Panc1 (cell line): ENCODE measurements around the gene PIGW. TPM values are rescaled to one million over a fixed set of nuclear protein-coding genes. Genes with fewer than 3 reads are reported as not detected.

Experiments
- ATAC-seq: fragments of 200-7000 bp; cut with Tn5 transposase; 2 replicates; pipeline ENCODE4 v1.9.1; 2020; ENCODE audit warnings: mild to moderate bottlenecking, moderate library complexity
- BruUV-seq: library from RNA; stranded (reverse); fragments of 400-500 nt; replicated peaks from 2 replicates; lab custom pipeline; 2021; lab: Mats Ljungman, UMichigan
- CTCF ChIA-PET: fragments of 300-600 bp; sonication (Branson Sonifier 250); formaldehyde crosslinking; loops from one replicate; lab custom pipeline; 2022; ENCODE audit warnings: antibody characterized with exemption; lab: Charles Lee
- POLR2A ChIA-PET: fragments of 300-600 bp; sonication (Branson Sonifier 250); formaldehyde crosslinking; loops from one replicate; lab custom pipeline; 2022; ENCODE audit warnings: antibody characterized with exemption; lab: Charles Lee
- DNase-seq: peaks from one replicate; pipeline ENCODE4 v3.0.0-alpha.2; 2010; ENCODE audit warnings: low read depth, low spot score
- H3K27ac ChIP-seq: 2 replicates; pipeline ENCODE4 v1.5.1; 2011; ENCODE audit warnings: mild to moderate bottlenecking, low read length, inconsistent platforms
- H3K27me3 ChIP-seq: fragments of 200-500 bp; sonication (Bioruptor generic); 2 replicates; pipeline ENCODE4 v1.6.0; 2014; ENCODE audit warnings: low read length, inconsistent platforms; ENCODE audit not compliant: control insufficient read depth, insufficient read depth
- H3K36me3 ChIP-seq: fragments of 200-500 bp; sonication (Bioruptor generic); 2 replicates; pipeline ENCODE4 v1.5.1; 2014; ENCODE audit warnings: inconsistent platforms, mild to moderate bottlenecking, low read length, moderate library complexity; ENCODE audit not compliant: control insufficient read depth, insufficient read depth
- H3K4me1 ChIP-seq: 2 replicates; pipeline ENCODE4 v1.5.1; 2011; ENCODE audit warnings: inconsistent platforms, mild to moderate bottlenecking, low read length, moderate library complexity; ENCODE audit not compliant: control insufficient read depth, insufficient read depth
- H3K4me3 ChIP-seq, 2 experiments: 2 replicates each; pipeline ENCODE4 v1.5.1; 2011 to 2012; ENCODE audit warnings: low read depth in 2 of 2, low read length in 2 of 2, mild to moderate bottlenecking in 2 of 2, inconsistent platforms in 1 of 2, moderate library complexity in 1 of 2
- H3K9me3 ChIP-seq: fragments of 200-500 bp; sonication (Bioruptor generic); 2 replicates; pipeline ENCODE4 v1.5.1; 2014; ENCODE audit warnings: low read depth, mild to moderate bottlenecking, inconsistent platforms, low read length, moderate library complexity; ENCODE audit not compliant: control insufficient read depth, insufficient read depth
- POLR2AphosphoS5 ChIP-seq: IDR thresholded peaks from 2 replicates; pipeline ENCODE4 v1.6.1; 2012; ENCODE audit warnings: mild to moderate bottlenecking, low read depth, low read length, moderate library complexity
- SIN3A ChIP-seq: IDR thresholded peaks from 2 replicates; pipeline ENCODE4 v1.6.1; 2012; ENCODE audit warnings: low read depth, mild to moderate bottlenecking, low read length, moderate library complexity, borderline replicate concordance; ENCODE audit not compliant: insufficient read depth
- TCF7L2 ChIP-seq: IDR thresholded peaks from 2 replicates; pipeline ENCODE4 v1.6.1; 2011; ENCODE audit warnings: mild to moderate bottlenecking, low read depth, low read length, inconsistent platforms
- in situ Hi-C: cut with HindIII; loops from 2 replicates; pipeline ENCODE4 v1.10.0; 2016; ENCODE audit warnings: low sequenced_read_pairs, low pct_unique_long_range_greater_than_20kb
- intact Hi-C: fragments of 100-400 bp; cut with micrococcal nuclease; formaldehyde crosslinking; loops from one replicate; pipeline ENCODE4 v1.10.0; 2022; ENCODE audit not compliant: unreplicated experiment
- total RNA-seq: library from RNA; stranded (reverse); gene quantifications from one replicate; pipeline ENCODE4 v1.2.1, GENCODE V29; 2021; ENCODE audit not compliant: unreplicated experiment
- TF ChIP-seq, protein P1 (sequence below): fragments of 450-650 bp; IDR thresholded peaks from 2 replicates; pipeline ENCODE4 v1.5.1; 2017; ENCODE audit warnings: mild to moderate bottlenecking
- TF ChIP-seq, protein P2 (sequence below), 2 experiments: IDR thresholded peaks; 2 replicates each; pipeline ENCODE4 v1.6.1; 2011 to 2012; ENCODE audit warnings: low read depth in 2 of 2, control low read depth in 1 of 2, low read length in 1 of 2, mild to moderate bottlenecking in 1 of 2, moderate library complexity in 1 of 2; ENCODE audit not compliant: insufficient read depth in 1 of 2

PIGW gene
- total RNA-seq, 1 experiment from 2014 or later = 16.2 TPM

DNA sequence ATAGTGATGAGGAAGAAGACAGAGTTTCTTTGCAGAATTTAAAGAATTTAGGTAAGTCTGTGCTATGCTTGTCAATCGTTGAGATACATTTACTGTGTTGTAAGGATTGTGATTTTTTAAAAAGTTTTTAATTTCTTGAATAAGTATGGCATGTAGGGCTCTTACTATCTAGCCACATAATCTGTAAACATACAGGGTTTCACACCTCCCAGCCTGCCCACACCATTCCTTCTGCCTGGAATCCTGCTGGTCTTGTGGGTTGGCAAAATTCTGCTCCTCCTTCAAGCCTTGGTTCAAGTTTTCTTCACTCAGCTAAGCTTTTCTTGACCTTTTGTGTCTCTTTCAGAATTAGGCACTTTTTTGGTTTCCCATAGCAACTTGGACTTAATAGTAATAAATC lies 40.8 kb upstream of the PIGW start:
- no peaks in the 10 kb centered on the region for H3K9me3 ChIP-seq
- no peak overlapping the region for H3K27ac ChIP-seq
- CTCF ChIA-PET = no interaction called here
- POLR2A ChIA-PET = no interaction called here
- H3K27me3 ChIP-seq = no peaks in the 10 kb centered on the region
- no peak for DNase-seq
- no peak for TF ChIP-seq TCF7L2
- TF ChIP-seq, protein P1, sequence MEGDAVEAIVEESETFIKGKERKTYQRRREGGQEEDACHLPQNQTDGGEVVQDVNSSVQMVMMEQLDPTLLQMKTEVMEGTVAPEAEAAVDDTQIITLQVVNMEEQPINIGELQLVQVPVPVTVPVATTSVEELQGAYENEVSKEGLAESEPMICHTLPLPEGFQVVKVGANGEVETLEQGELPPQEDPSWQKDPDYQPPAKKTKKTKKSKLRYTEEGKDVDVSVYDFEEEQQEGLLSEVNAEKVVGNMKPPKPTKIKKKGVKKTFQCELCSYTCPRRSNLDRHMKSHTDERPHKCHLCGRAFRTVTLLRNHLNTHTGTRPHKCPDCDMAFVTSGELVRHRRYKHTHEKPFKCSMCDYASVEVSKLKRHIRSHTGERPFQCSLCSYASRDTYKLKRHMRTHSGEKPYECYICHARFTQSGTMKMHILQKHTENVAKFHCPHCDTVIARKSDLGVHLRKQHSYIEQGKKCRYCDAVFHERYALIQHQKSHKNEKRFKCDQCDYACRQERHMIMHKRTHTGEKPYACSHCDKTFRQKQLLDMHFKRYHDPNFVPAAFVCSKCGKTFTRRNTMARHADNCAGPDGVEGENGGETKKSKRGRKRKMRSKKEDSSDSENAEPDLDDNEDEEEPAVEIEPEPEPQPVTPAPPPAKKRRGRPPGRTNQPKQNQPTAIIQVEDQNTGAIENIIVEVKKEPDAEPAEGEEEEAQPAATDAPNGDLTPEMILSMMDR = no peak
- ATAC-seq = no peak
- H3K36me3 ChIP-seq = peaks cover 16% of the 10 kb centered on the region
- no TSS peak for BruUV-seq
- in situ Hi-C loops = no loop called here
- H3K4me1 ChIP-seq = no peaks in the 10 kb centered on the region
- intact Hi-C loops = no loop called here
- no peak overlapping the region for H3K4me3 ChIP-seq

DNA sequence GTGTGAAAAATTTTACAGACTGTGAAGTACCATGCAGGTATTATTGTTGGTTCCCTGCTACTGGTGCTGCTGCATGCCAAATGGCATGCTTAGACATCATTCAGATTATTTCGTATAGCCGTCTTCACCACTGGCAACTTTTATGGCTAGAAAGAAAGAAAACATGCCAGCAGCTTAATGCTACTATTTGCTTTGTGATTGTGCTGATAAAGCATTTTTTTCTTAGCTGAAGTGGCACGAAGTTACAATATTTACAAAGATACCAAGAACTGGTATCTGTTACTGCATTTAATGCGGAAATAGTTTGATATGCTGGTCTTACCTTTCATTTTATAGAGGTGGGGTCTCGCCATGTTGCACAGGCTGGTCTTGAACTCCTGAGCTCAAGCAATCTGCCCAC lies 40.1 kb upstream of the PIGW start:
- Histone ChIP-seq H3K36me3 (peaks cover 17% of the 10 kb centered on the region), H3K9me3 (no peaks in the 10 kb centered on the region), H3K27me3 (no peaks in the 10 kb centered on the region), H3K4me1 (no peaks in the 10 kb centered on the region), H3K4me3 (no peak overlapping the region), H3K27ac (no peak overlapping the region)
- intact Hi-C loops (no loop called here), in situ Hi-C loops (no loop called here)
- no TSS peak for BruUV-seq
- DNase-seq (no peak), ATAC-seq (no peak)
- TF ChIP-seq POLR2AphosphoS5 (no peak), TCF7L2 (no peak), SIN3A (no peak)
- TF ChIP-seq, protein P1 = no peak
- TF ChIP-seq, protein P2, sequence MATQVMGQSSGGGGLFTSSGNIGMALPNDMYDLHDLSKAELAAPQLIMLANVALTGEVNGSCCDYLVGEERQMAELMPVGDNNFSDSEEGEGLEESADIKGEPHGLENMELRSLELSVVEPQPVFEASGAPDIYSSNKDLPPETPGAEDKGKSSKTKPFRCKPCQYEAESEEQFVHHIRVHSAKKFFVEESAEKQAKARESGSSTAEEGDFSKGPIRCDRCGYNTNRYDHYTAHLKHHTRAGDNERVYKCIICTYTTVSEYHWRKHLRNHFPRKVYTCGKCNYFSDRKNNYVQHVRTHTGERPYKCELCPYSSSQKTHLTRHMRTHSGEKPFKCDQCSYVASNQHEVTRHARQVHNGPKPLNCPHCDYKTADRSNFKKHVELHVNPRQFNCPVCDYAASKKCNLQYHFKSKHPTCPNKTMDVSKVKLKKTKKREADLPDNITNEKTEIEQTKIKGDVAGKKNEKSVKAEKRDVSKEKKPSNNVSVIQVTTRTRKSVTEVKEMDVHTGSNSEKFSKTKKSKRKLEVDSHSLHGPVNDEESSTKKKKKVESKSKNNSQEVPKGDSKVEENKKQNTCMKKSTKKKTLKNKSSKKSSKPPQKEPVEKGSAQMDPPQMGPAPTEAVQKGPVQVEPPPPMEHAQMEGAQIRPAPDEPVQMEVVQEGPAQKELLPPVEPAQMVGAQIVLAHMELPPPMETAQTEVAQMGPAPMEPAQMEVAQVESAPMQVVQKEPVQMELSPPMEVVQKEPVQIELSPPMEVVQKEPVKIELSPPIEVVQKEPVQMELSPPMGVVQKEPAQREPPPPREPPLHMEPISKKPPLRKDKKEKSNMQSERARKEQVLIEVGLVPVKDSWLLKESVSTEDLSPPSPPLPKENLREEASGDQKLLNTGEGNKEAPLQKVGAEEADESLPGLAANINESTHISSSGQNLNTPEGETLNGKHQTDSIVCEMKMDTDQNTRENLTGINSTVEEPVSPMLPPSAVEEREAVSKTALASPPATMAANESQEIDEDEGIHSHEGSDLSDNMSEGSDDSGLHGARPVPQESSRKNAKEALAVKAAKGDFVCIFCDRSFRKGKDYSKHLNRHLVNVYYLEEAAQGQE (IDR thresholded peaks at IDR 0.05; ENCODE audit: insufficient read depth in 1 of 2, low read depth in 2 of 2, low read length in 1 of 2) = no peak
- POLR2A ChIA-PET = no interaction called here
- CTCF ChIA-PET = no interaction called here
